ENCODE data around the gene MGMT. TPM values are rescaled to one million over a fixed set of nuclear protein-coding genes. Genes with fewer than 3 reads are reported as not detected.

MGMT gene
- total and polyA plus RNA-seq, 2 donors (not counting 3 experiments of a cell fraction or from before 2014, with no cell fraction given), result 15.0 to 15.2 TPM

DNA sequence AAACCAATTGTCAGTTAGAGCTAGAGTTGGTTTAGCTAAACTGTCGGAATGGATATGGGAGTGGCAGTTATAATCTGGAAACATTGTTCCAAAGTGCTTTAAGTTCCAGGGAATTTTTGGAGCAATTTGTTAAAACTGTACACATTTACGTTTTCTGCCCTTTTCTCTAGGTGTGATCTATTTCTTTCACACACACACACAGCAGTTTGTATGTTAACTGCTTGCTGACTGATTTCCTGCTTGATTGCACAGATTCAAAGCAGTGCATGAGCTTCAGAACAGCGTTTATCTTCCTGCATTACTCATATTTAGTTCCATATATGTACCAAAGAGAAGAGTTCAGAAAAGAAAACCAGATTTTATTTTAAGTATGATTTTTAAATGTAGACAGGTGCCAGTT lies 57.9 kb downstream of the MGMT start:
- Histone ChIP-seq H3K79me2 (ENCODE audit: control insufficient read depth, insufficient read depth, low read length) (no peaks in the 10 kb centered on the region), H3K36me3 (ENCODE audit: control insufficient read depth in 2 of 2, extremely low read depth in 1 of 2, insufficient read depth in 2 of 2, low read length in 2 of 2) (no peaks in the 10 kb centered on the region), H3K9me3 (replicated peaks; ENCODE audit: control insufficient read depth, insufficient read depth, low read length) (no peaks in the 10 kb centered on the region), H3K9me1 (replicated peaks; ENCODE audit: control insufficient read depth, extremely low read depth, insufficient read depth, low read length) (no peaks in the 10 kb centered on the region), H3K27me3 (ENCODE audit: control insufficient read depth in 2 of 2, insufficient read depth in 2 of 2, low read length in 2 of 2) (no peaks in the 10 kb centered on the region), H3K9ac (replicated peaks; ENCODE audit: extremely low read depth, insufficient read depth, low read length) (no peak overlapping the region), H3K4me3 (replicated peaks in 1 of 3; ENCODE audit: insufficient read depth in 1 of 3, low read depth in 1 of 3, low read length in 3 of 3) (no peak overlapping the region), H2AFZ (ENCODE audit: low read depth, low read length) (no peak overlapping the region), H3K4me2 (ENCODE audit: insufficient read depth, low read length) (no peak overlapping the region), H3K27ac (ENCODE audit: insufficient read depth, low read depth, low read length) (no peak overlapping the region), H3K4me1 (ENCODE audit: control insufficient read depth, extremely low read depth, insufficient read depth, low read length) (no peaks in the 10 kb centered on the region), H4K20me1 (replicated peaks; ENCODE audit: control insufficient read depth, extremely low read depth, insufficient read depth, low read length) (no peaks in the 10 kb centered on the region)
- FAIRE-seq (no peak), DNase-seq (ENCODE audit: low read depth, low spot score) (no peak)
- BruUV-seq (replicated peaks), result no TSS peak
- ChIA-PET POLR2A (no interaction called here), CTCF (no interaction called here)
- TF ChIP-seq JUN (IDR thresholded peaks at IDR 0.05; ENCODE audit: borderline replicate concordance, insufficient read depth, insufficient read length, low read depth), result no peak
- TF ChIP-seq, protein P1, sequence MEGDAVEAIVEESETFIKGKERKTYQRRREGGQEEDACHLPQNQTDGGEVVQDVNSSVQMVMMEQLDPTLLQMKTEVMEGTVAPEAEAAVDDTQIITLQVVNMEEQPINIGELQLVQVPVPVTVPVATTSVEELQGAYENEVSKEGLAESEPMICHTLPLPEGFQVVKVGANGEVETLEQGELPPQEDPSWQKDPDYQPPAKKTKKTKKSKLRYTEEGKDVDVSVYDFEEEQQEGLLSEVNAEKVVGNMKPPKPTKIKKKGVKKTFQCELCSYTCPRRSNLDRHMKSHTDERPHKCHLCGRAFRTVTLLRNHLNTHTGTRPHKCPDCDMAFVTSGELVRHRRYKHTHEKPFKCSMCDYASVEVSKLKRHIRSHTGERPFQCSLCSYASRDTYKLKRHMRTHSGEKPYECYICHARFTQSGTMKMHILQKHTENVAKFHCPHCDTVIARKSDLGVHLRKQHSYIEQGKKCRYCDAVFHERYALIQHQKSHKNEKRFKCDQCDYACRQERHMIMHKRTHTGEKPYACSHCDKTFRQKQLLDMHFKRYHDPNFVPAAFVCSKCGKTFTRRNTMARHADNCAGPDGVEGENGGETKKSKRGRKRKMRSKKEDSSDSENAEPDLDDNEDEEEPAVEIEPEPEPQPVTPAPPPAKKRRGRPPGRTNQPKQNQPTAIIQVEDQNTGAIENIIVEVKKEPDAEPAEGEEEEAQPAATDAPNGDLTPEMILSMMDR (IDR thresholded peaks at IDR 0.05; ENCODE audit: extremely low read depth in 1 of 2, insufficient read depth in 1 of 2, low read depth in 1 of 2, low read length in 2 of 2), result no peak
- dilution Hi-C loops (cut with MboI; ENCODE audit: extremely low pct_ligation_motif_present, low sequenced_read_pairs) (no loop called here), intact Hi-C loops (cut with micrococcal nuclease) (no loop called here)

DNA sequence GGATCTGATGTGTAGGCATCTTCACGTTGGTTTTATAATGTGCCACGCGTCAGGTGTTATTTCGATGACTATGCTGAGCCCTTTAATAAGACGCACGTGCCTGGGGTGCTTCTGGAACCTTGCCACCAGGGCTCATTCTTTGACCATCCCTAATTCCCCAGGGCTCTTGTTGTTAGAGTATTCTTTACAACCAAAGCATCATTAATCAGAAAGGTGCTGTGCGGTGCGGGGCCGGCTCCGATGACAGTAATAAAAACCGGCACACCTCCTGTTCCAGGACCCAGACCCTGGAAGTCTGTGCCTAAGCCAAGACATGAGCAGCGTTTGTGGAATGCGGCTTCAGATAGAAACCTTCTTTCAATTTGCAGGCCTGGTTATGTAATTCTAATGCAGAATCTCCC lies 58.4 kb downstream of the MGMT start:
- Histone ChIP-seq H3K27me3 (ENCODE audit: control insufficient read depth in 2 of 2, insufficient read depth in 2 of 2, low read length in 2 of 2) (no peaks in the 10 kb centered on the region), H3K9ac (replicated peaks; ENCODE audit: extremely low read depth, insufficient read depth, low read length) (no peak overlapping the region), H3K9me1 (replicated peaks; ENCODE audit: control insufficient read depth, extremely low read depth, insufficient read depth, low read length) (no peaks in the 10 kb centered on the region), H3K4me2 (ENCODE audit: insufficient read depth, low read length) (no peak overlapping the region), H2AFZ (ENCODE audit: low read depth, low read length) (no peak overlapping the region), H3K4me3 (replicated peaks in 1 of 3; ENCODE audit: insufficient read depth in 1 of 3, low read depth in 1 of 3, low read length in 3 of 3) (no peak overlapping the region), H3K4me1 (ENCODE audit: control insufficient read depth, extremely low read depth, insufficient read depth, low read length) (no peaks in the 10 kb centered on the region), H3K36me3 (ENCODE audit: control insufficient read depth in 2 of 2, extremely low read depth in 1 of 2, insufficient read depth in 2 of 2, low read length in 2 of 2) (no peaks in the 10 kb centered on the region), H3K27ac (ENCODE audit: insufficient read depth, low read depth, low read length) (no peak overlapping the region), H3K79me2 (ENCODE audit: control insufficient read depth, insufficient read depth, low read length) (no peaks in the 10 kb centered on the region), H3K9me3 (replicated peaks; ENCODE audit: control insufficient read depth, insufficient read depth, low read length) (no peaks in the 10 kb centered on the region), H4K20me1 (replicated peaks; ENCODE audit: control insufficient read depth, extremely low read depth, insufficient read depth, low read length) (no peaks in the 10 kb centered on the region)
- no TSS peak for BruUV-seq (replicated peaks)
- TF ChIP-seq, protein P2, sequence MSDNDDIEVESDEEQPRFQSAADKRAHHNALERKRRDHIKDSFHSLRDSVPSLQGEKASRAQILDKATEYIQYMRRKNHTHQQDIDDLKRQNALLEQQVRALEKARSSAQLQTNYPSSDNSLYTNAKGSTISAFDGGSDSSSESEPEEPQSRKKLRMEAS (IDR thresholded peaks at IDR 0.05; ENCODE audit: insufficient read depth, insufficient read length), result no peak
- TF ChIP-seq JUN (IDR thresholded peaks at IDR 0.05; ENCODE audit: borderline replicate concordance, insufficient read depth, insufficient read length, low read depth), result no peak
- intact Hi-C loops (cut with micrococcal nuclease), result no loop called here
- FAIRE-seq (no peak), DNase-seq (ENCODE audit: low read depth, low spot score) (no peak)
- CTCF ChIA-PET, result no interaction called here
- POLR2A ChIA-PET, result no interaction called here
- dilution Hi-C loops (cut with MboI; ENCODE audit: extremely low pct_ligation_motif_present, low sequenced_read_pairs), result no loop called here
